Stimulated activated CD8-positive, alpha-beta memory T cell treated with anti-CD3 and anti-CD28 coated beads, Interleukin-12 subunit alpha, Interleukin-12 subunit beta, amount 100 ng/mL, for 4 hours (primary cell): ENCODE measurements around the gene SMPD4.
"Not testable (repeated sequence)": the region's sequence is repeated elsewhere in the genome, so short reads cannot be mapped to it uniquely, and the experiment has no call there.

ENCODE experiments used
- DNase-seq: peaks from one replicate; pipeline ENCODE4 v3.0.0-alpha.2; 2020; ENCODE audit warnings: low read depth

The SMPD4 gene

DNA sequence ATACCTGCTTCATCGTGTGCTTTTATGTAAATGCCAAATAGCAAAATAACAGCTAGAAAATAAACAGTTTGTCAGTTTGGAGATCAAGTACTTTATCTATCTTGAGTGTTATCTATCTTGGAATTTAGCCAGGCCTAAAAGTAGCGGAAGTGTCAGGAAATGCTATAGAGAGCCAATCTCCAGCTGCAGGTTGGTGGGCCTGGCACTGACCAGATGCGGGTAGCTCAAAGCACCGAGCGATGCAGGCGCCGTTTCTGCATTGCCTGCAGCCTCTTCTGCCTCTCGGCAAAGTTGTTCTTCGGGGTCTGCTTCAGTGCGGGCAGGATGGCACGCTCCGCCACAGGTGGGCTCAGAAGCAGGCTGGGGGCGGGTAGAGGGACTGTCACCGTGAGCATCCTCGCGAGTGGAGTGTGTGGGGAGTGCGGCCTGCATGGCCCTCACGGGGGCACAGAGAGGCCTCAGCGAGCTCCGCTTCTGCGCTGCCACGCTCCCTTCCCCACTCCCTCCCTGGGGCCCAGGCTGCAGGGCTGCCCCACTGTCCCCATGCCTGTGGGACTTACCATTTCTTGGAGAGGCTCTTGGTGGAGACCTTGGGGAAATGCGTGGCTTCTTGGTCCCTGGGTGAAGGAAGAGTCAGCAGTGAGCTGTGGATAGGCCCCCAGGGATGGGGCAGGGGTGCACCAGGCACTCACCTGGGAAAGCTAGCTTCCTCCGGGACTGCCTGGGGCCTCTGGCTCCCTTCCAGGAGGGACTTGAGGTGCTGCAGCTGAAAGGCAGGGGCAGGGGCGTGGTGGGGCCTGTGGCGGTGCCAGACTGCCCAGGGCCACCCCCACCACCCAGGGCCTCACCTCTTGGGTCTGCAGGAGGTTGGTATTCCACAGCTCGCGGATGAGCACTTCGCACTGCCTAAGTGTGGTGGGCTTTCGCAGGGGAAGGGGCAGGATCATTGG lies 41.8 kb downstream of the SMPD4 start:
- not testable (repeated sequence) for DNase-seq

DNA sequence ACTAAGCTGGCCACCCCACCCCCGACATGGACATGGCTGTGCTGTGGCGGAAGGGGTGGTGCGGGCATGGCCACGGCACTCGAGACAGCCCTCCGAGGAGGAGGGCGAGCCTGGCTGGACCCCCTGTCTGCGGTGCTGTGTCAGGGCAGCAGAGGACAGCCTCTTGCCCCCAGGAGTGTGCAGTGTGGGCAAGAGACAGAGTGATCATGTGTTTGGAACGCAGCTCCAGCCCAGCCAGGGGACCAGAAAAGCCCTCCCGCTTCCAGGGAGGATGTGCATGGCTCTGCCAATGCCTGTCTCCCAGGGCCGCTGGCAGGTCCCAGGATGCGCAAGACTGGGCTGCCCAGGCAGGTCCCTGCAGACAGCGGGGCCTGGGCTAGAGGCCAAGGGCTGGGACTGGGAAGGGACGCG lies 42.6 kb downstream of the SMPD4 start:
- not testable (repeated sequence) for DNase-seq

DNA sequence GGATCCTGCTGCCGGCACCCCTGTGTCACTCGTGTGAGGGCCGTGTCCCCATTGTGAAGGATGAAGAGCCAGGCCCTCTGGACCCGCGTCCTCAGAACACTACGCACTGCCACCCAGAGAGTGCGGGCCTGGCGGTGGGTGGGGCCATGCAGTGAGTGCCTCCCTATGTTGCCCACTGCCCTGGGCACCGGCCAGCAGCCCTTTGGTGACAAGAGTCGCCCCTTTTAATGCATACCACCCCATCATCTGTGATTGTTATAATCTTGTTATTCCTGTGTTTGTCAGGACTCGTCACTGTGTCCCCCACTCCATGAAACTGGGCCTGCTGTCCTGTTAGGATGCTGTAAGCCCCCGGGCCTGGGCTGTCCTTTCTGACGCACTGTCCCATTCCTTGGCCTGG lies 43.1 kb downstream of the SMPD4 start:
- DNase-seq = not testable (repeated sequence)

DNA sequence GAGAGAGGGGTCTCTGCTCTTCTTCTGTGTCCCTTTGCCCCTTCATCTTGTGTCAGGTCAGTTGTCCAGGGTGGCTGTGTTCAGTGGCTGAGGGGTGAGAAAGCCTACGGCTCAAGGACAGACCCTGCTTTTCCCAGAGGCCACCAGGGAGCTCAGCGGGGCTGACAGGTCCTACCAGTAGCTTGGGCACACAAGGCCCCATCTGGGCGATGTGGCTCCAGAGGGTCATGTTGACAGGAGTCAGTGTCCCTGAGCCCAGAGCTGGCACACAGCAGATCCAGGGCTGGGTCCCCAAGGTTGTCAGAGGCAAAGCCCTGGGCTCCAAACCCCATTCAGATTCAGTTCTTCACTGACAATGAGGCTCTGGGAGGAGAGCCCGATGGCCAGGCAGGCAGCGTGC lies 44.3 kb downstream of the SMPD4 start:
- DNase-seq = not testable (repeated sequence)

DNA sequence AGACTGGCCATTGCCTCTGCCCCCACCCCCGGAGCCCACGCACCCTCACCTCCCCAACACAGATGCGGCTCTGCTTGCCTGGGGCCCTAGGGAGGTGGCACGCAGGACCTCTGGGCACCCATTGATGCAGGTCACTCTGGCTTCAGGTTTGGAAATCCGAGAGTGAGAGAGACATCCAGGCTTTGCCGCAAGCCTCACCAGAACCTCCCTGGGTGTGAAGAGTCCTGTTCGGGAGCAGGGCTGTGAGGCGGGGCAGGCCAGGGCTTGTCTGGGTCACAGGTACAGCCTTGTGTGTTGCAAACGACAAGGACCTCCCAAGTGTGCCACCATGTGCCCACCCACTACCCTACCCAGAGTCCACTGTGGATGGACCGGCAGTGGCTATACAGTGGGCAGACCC lies 44.9 kb downstream of the SMPD4 start:
- DNase-seq = not testable (repeated sequence)

DNA sequence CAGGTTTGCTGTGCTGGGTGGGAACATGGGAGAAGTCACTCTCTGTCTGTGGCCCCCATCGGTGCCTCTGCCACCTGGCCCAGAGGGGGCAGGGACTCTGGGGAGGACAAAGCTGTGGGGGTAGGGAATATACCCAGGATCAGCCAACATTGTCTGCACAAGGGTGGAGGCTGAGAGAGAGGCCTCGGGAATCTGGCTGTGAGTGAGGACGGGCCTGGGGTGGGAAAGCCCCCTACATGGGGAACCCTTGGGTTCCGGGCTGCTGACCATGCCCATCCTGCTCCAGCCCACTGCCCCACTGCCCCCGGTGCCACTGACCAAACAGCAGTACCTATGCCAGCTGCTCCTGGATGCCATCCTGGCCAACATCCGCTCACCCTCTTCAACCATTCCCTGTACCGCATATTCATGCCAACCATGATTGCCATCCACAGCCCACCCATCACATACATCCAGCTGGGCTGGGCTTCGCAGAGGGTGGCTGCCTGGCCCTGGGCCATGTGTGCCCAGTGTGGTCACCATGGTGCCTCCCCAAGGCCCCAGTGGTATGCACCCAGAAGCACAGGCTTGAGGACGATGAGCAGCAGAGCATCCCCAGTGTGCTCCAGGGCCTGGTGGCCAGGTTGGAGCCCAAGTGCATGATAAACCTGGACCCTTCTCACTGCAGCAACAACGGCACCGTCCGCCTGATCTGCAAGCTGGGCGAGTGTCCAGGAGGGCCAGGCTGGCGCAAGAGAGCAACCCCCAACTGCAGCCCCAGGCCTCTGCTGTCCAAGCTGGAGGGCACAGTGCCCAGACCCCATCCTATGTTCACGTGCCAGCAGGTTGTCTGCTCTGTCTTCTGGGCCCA lies 45.5 kb downstream of the SMPD4 start:
- DNase-seq = no peak

DNA sequence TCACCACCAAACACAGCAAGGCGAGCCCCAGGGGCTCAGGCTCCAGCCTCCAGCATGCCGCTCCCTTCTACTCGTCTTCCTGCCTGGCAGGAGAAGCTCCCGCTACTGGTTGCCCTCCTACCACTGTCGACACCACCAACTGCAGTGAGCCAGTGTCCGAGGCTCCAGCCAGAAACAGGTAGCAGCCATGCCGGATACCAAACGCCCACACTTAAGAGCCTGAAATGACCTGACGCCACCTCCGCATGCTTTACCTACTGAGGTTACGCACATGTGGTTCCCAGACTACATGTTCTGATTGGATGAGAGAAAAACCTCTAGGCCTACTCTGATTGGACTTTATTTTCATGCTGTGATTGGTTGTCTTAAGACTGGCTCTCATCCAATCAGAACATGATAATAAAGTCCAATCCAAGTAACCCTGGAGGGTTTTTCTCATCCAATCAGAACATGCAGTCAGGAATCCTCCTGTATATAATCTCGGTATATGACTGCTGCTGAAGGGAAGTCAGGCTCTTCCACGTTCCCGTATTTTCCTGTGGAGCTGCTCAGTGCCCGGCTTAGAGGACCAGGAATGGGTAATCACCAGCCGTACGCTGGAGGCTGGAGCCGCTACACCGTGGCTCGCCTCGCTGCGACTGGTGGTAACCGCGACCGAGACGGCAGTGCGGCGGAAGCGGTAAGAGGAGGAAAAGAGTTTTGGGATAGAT lies 52.1 kb downstream of the SMPD4 start, which contains the start of gene POTEF:
Gene POTEF (minus strand): TSS at position 103 of the 710 bp plus-strand sequence. CDS start 8,707 bp downstream, outside the sequence.
- not testable (repeated sequence) for DNase-seq

DNA sequence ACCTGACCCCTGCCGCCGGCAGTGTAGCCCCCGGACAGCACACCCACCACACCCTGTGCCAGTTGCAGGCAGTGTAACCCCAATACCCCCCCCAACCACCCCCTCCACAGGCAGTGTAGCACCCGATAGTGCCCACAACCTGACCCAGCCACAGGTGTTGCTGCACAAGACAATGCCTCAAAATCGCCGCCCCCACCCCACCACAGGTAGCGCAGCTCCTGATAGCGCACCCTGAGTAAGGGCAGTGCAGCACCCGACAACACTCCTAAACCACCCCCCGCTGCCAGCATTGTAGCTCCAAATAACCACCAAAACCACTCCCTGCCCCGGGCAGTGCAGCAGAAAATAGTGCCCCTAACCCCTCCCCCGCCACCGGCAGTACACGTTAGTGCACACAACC lies 52.9 kb downstream of the SMPD4 start:
- DNase-seq = not testable (repeated sequence)

DNA sequence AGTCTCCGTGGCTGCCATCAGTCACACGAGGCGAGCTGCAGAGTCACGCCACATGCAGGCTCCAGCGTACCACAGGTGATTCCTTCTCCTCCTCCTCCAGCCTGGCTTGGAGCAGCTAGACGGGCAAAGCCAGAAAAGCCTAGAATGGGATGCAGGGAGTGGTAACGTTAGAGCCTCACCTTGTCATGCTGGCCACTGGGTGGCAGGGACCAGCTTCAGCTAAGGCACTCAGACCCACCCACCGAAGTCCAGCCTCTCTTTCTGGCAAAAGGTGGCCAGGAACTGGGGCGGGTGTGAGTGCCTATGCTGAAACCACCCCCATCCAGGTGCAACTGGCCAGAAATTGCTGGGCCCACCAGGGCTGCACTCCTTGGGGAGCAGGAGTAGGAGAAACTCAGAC lies 53.7 kb downstream of the SMPD4 start:
- not testable (repeated sequence) for DNase-seq

DNA sequence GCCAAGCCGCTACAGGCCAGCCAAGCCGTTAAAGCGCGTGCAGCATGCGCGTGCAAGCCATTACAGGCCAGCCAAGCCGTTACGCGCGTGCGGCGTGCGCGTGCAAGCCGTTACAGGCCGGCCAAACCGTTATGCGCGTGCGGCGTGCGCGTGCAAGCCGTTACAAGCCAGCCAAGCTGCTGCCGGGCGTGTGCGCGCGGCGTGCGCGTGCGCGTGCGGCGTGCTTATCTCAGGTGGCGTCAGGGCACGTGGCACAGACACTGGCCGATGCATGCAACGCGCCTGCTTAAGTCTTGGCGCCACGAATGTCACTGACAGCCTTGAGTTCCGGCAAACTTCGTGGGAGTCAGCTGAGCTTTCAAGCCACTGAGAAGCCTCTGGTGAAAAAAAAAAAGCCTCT lies 60.5 kb downstream of the SMPD4 start:
- DNase-seq = not testable (repeated sequence)

DNA sequence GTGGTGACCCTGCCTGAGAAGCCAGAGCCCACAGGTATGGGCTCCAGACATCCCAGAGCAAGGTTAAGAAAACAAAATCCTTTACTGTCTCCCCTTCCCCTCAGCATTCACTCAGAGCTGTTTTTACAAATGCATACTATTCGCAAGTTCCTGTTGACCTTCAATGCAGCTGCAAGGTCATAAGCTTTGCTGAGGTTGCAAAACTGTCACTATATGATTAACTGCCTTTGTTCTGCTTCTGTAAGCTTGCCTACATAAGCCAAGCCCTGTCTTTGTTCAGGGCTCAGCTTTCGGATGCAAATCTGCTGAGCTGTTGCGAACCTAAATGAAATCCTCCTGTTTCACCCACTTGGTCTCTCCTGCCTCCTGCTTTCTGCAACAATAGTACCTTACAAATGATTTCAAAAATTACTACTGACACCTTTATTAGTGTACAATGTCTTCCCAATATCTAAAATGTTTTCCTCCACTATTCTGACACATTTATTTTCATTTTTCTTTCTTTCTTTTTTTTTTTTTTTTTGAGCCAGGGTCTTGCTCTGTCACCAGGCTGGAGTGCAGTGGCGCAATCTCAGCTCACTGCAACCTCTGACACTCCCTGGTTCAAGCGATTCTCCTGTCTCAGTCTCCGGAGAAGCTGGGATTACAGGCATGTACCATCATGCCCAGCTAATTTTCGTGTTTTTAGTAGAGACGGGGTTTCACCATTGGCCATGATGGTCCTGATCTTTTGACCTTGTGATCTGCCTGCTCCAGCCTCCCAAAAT lies 78.6 kb downstream of the SMPD4 start:
- DNase-seq = not testable (repeated sequence)
